ENCODE measurements around the gene TBX1.

The TBX1 gene

DNA sequence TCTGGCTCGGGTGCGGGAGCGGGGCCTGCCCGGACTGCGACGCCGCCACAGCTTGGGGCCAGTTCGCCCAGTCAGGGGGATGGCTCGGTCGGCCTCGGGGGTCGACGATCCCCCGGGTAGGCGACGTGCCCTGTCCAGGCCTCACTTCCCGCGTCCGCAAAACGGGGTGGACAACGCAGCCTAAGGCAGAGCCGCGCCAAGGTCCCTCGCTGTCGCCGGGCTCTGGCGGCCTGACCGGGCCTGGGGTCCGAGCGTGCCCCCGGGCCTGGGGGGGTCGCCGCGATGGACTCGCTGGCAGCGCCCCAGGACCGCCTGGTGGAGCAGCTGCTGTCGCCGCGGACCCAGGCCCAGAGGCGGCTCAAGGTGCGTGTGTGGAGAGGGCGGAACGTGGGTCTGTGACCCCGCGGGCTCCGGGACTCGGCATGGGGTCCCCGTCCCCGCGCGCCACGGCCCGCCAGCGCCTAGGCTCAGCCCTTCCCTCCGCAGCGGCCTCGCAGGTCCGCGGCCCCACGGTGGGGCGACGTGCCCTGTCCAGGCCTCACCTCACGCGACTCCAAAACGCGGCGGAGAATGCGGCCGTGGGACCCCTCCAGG lies 42.0 kb upstream of the TBX1 start:
- H3K9me3 ChIP-seq (ENCODE audit: control insufficient read depth, low read length), result no peaks in the 10 kb centered on the region
- H3K4me3 ChIP-seq (ENCODE audit: extremely low read depth, insufficient read depth, low read length, poor library complexity, severe bottlenecking), result peak overlapping the region; percentile 42
- peaks cover 24% of the 10 kb centered on the region for H3K4me1 ChIP-seq (ENCODE audit: control insufficient read depth, insufficient read depth, low read length, poor library complexity, severe bottlenecking)
- 5% methylated on average over 52 to 69 of the region's 70 CpGs for WGBS, 2 experiments (ENCODE audit: insufficient coverage in 2 of 2)
- peaks cover 16% of the 10 kb centered on the region for H3K36me3 ChIP-seq (ENCODE audit: control insufficient read depth, insufficient read depth, low read length)
- H3K27ac ChIP-seq (ENCODE audit: low read depth, low read length, severe bottlenecking), result no peak overlapping the region

DNA sequence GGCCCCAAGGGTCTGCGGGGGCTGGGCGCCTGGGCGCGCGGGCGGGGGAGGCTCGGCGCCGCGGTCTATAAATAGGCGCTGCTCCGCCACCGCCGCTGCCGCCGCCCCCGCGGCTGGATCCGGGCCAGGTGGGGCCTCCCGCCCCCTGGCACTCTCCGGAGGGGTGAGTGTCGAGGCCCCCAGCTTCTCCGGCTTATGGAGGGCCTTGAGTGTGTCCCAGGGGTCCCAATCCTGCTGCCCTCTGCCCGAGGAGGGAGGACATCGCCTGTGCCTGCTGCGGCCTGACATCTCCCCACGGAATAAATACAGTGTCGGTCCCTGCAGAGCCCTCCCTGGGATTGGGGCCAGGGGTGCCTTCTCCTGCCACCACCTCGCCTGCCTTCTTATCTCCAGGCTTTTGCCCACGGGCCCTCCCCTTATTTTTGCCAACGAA lies 41.5 kb upstream of the TBX1 start:
- Histone ChIP-seq H3K36me3 (ENCODE audit: control insufficient read depth, insufficient read depth, low read length) (peaks cover 16% of the 10 kb centered on the region), H3K4me1 (ENCODE audit: control insufficient read depth, insufficient read depth, low read length, poor library complexity, severe bottlenecking) (peaks cover 24% of the 10 kb centered on the region), H3K27ac (ENCODE audit: low read depth, low read length, severe bottlenecking) (no peak overlapping the region), H3K9me3 (ENCODE audit: control insufficient read depth, low read length) (no peaks in the 10 kb centered on the region), H3K4me3 (ENCODE audit: extremely low read depth, insufficient read depth, low read length, poor library complexity, severe bottlenecking) (peak overlapping the region; percentile 42)
- WGBS, 2 experiments (ENCODE audit: insufficient coverage in 2 of 2), result 35 to 36% methylated on average over 22 to 30 of the region's 31 CpGs

DNA sequence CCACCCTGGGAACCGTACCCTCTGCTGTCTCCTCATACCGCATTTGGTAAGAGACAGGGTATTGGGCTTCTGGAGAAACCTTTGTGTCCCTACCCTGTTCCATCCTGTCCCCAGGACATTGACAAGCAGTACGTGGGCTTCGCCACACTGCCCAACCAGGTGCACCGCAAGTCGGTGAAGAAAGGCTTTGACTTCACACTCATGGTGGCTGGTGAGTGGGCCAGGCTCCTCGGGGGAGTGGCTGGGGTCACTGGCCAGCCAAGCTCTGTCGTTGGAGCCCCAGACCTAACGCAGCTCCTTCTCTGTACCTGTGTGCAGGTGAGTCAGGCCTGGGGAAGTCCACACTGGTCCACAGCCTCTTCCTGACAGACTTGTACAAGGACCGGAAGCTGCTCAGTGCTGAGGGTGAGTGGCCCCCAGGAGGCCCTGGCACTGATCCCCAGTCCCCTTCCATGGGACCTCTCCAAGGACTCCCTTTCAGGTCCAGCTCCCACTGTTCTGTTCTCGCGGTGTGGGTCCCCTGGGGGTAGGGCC lies 41.0 kb upstream of the TBX1 start:
- no peak overlapping the region for H3K27ac ChIP-seq (ENCODE audit: low read depth, low read length, severe bottlenecking)
- WGBS, 2 experiments (ENCODE audit: insufficient coverage in 2 of 2), result 88% methylated on average over 12 of the region's 12 CpGs

DNA sequence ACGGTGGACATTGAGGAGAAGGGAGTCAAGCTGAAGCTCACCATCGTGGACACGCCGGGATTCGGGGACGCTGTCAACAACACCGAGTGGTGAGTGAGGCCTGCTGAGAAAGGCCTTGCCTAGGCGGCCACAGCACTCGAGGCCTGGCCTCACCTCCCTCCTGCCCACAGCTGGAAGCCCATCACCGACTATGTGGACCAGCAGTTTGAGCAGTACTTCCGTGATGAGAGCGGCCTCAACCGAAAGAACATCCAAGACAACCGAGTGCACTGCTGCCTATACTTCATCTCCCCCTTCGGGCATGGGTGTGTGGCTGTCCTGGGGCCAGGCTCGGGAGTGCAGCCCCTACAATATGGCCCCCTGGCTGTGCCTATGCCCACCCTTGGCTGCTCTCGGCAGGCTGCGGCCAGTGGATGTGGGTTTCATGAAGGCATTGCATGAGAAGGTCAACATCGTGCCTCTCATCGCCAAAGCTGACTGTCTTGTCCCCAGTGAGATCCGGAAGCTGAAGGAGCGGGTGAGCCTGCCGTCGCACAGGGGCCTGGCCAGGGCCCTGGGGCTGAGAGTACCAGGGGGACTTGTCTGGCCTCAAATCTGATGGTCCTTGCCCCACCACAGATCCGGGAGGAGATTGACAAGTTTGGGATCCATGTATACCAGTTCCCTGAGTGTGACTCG lies 40.3 kb upstream of the TBX1 start:
- H3K4me3 ChIP-seq (ENCODE audit: extremely low read depth, insufficient read depth, low read length, poor library complexity, severe bottlenecking), result no peak overlapping the region
- H3K27ac ChIP-seq (ENCODE audit: low read depth, low read length, severe bottlenecking), result no peak overlapping the region
- no peaks in the 10 kb centered on the region for H3K9me3 ChIP-seq (ENCODE audit: control insufficient read depth, low read length)
- 91 to 93% methylated on average over 23 to 25 of the region's 26 CpGs for WGBS, 2 experiments (ENCODE audit: insufficient coverage in 2 of 2)
- peaks cover 16% of the 10 kb centered on the region for H3K36me3 ChIP-seq (ENCODE audit: control insufficient read depth, insufficient read depth, low read length)
- peaks cover 24% of the 10 kb centered on the region for H3K4me1 ChIP-seq (ENCODE audit: control insufficient read depth, insufficient read depth, low read length, poor library complexity, severe bottlenecking)

More for the DNA sequence above, 41.0 kb upstream of the TBX1 start:
- Histone ChIP-seq H3K9me3 (ENCODE audit: control insufficient read depth, low read length) (no peaks in the 10 kb centered on the region), H3K4me1 (ENCODE audit: control insufficient read depth, insufficient read depth, low read length, poor library complexity, severe bottlenecking) (peaks cover 24% of the 10 kb centered on the region), H3K4me3 (ENCODE audit: extremely low read depth, insufficient read depth, low read length, poor library complexity, severe bottlenecking) (no peak overlapping the region), H3K36me3 (ENCODE audit: control insufficient read depth, insufficient read depth, low read length) (peaks cover 16% of the 10 kb centered on the region)

DNA sequence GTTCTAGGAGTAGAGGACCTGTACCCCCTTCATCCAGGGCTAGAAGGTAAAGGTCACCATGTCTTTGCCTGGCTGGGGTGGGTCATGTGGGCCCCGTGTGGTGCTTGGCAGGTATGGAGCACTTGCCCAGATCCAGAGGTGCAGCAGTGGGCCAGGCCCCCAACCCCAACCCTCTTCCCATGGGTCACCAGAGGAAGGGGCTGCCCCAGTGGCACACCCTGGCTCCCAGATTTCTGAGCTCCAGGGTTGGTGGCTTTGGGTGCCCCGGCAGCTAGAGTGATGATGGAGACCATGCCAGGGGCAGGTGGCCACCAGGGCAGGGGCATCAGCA lies 39.6 kb upstream of the TBX1 start:
- H3K9me3 ChIP-seq (ENCODE audit: control insufficient read depth, low read length), result no peaks in the 10 kb centered on the region
- no peak overlapping the region for H3K27ac ChIP-seq (ENCODE audit: low read depth, low read length, severe bottlenecking)
- WGBS, 2 experiments (ENCODE audit: insufficient coverage in 2 of 2), result 91% methylated on average over 1 of the region's 2 CpGs; no CpG with 5 or more reads in 1 of the 2 experiments
- H3K4me1 ChIP-seq (ENCODE audit: control insufficient read depth, insufficient read depth, low read length, poor library complexity, severe bottlenecking), result peaks cover 24% of the 10 kb centered on the region
- H3K4me3 ChIP-seq (ENCODE audit: extremely low read depth, insufficient read depth, low read length, poor library complexity, severe bottlenecking), result no peak overlapping the region
- H3K36me3 ChIP-seq (ENCODE audit: control insufficient read depth, insufficient read depth, low read length), result peaks cover 16% of the 10 kb centered on the region

DNA sequence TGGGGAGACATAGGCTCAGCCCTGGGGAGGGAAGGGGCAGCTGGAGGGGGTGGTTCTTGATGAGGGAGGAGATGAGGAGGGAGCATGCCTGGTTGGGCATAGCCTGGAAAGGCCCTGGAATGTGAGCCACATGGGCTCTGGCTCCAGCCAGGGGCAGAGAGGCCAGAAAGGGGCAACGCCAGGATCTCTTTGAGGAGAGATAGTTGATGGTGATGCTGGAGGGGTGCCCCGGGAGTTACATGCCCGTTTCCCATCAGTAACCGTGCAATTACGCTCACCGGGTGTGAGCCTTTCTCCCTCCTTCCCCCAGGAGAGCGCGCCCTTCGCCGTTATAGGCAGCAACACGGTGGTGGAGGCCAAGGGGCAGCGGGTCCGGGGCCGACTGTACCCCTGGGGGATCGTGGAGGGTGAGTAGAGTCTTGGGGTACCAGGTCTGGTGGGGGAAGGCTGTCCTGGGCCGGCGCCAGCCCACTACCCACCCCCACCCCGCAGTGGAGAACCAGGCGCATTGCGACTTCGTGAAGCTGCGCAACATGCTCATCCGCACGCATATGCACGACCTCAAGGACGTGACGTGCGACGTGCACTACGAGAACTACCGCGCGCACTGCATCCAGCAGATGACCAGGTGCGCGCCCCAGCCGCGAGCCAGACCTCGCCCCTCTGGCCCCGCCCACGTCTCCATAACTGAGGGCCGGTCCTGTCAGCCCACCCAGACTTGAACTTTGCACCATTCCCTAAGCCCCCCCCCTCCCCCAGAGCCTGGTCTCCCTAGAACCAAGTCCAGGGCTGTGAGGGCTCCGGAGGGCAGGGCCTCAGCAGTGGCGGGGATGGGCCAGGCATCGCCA lies 39.0 kb upstream of the TBX1 start:
- Histone ChIP-seq H3K27ac (ENCODE audit: low read depth, low read length, severe bottlenecking) (no peak overlapping the region), H3K4me3 (ENCODE audit: extremely low read depth, insufficient read depth, low read length, poor library complexity, severe bottlenecking) (peak overlapping the region; percentile 1), H3K36me3 (ENCODE audit: control insufficient read depth, insufficient read depth, low read length) (peaks cover 16% of the 10 kb centered on the region), H3K4me1 (ENCODE audit: control insufficient read depth, insufficient read depth, low read length, poor library complexity, severe bottlenecking) (peaks cover 24% of the 10 kb centered on the region), H3K9me3 (ENCODE audit: control insufficient read depth, low read length) (no peaks in the 10 kb centered on the region)
- 18 to 25% methylated on average over 24 to 26 of the region's 44 CpGs for WGBS, 2 experiments (ENCODE audit: insufficient coverage in 2 of 2)

DNA sequence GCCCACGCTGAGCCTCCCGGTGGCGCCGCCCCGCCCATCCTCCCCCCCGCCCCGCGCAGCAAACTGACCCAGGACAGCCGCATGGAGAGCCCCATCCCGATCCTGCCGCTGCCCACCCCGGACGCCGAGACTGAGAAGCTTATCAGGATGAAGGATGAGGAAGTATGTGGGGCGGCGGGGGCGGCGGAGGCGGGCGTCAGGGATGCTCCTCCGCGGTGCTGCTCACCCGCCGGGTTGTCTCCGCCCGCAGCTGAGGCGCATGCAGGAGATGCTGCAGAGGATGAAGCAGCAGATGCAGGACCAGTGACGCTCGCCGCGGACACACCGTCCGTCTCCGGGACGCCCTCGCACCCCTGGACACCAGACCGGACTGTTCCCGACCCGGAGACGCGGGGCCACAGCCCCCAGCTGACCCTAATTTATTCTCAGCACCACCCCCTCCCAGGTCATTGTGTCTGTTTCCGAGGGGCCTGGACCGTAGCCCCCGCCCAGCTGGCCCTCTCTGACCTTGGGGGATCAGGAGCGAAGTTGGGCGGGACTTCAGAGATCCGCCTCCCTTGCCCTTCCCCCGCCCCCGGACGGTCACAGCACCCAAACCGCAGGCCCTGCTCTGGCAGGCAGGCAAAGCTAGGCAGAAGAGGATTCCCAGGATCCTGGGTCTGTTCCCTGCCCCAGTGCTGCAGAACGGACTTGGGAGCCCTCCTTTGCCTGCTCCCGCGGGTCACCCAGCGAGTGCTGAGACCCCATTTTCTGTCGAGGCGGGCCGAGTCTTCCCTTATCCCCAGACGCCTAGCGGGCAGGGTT lies 38.2 kb upstream of the TBX1 start:
- Histone ChIP-seq H3K36me3 (ENCODE audit: control insufficient read depth, insufficient read depth, low read length) (peaks cover 16% of the 10 kb centered on the region), H3K27ac (ENCODE audit: low read depth, low read length, severe bottlenecking) (no peak overlapping the region), H3K4me3 (ENCODE audit: extremely low read depth, insufficient read depth, low read length, poor library complexity, severe bottlenecking) (peak overlapping the region; percentile 1), H3K4me1 (ENCODE audit: control insufficient read depth, insufficient read depth, low read length, poor library complexity, severe bottlenecking) (peaks cover 21% of the 10 kb centered on the region), H3K9me3 (ENCODE audit: control insufficient read depth, low read length) (no peaks in the 10 kb centered on the region)
- WGBS, 2 experiments (ENCODE audit: insufficient coverage in 2 of 2), result 8 to 11% methylated on average over 45 to 54 of the region's 60 CpGs

DNA sequence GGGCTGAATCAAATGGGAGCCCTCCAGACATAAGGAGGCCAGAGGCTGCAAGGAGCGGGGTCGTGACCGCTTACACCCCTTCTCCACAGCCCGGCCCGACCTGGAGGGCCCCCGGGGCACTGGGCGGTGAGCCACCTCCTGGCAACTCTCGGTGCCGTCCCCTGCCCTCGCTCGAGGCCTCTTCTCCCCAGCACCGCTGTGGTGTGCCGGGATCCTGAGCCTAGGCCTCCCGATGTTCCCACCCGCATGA lies 37.7 kb upstream of the TBX1 start:
- peaks cover 18% of the 10 kb centered on the region for H3K4me1 ChIP-seq (ENCODE audit: control insufficient read depth, insufficient read depth, low read length, poor library complexity, severe bottlenecking)
- no peak overlapping the region for H3K27ac ChIP-seq (ENCODE audit: low read depth, low read length, severe bottlenecking)
- H3K4me3 ChIP-seq (ENCODE audit: extremely low read depth, insufficient read depth, low read length, poor library complexity, severe bottlenecking), result no peak overlapping the region
- 2 to 14% methylated on average over 10 to 12 of the region's 15 CpGs for WGBS, 2 experiments (ENCODE audit: insufficient coverage in 2 of 2)
- peaks cover 16% of the 10 kb centered on the region for H3K36me3 ChIP-seq (ENCODE audit: control insufficient read depth, insufficient read depth, low read length)
- H3K9me3 ChIP-seq (ENCODE audit: control insufficient read depth, low read length), result no peaks in the 10 kb centered on the region

DNA sequence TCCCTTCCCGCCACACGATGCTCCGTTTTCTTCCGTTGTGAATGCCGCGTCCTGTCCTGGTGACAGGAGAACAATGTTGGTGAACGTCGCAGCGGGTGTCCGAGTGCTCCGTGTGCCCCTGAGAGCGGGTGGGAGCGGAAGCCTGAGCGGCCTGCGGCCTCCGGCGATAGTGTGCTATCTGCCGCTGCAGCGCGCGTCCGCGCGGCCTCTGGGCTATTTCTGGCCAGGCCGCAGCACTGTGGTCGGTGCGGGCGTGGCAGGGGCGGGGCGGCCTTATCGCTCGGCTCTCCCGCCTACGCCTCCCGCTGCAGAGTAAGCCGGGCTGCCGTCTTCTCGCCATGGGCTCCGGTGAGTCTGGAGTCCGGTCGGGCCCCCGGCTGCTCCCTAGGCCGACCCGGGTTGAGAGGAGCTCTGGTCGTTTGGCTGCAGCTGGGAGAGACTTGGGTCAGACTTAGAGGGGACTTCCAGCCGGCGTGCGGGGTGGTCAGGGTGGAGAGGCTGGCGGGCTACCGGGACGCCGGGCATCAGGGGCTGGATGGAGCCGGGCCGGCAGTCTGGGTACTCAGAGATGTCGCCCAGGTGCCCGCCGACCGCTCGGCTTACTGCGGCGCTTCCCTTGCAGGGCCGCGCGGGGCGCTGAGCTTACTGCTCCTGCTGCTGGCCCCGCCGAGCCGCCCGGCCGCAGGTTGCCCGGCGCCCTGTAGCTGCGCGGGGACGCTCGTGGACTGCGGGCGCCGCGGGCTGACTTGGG lies 37.2 kb upstream of the TBX1 start, which contains the start of gene GP1BB:
TSS of gene GP1BB (plus strand) at position 308 of the 751 bp plus-strand sequence. CDS start at position 339, 31 bp downstream.
- peak within 1 kb of the TSS; percentile 5 for H3K4me3 ChIP-seq (ENCODE audit: extremely low read depth, insufficient read depth, low read length, poor library complexity, severe bottlenecking)
- H3K9me3 ChIP-seq (ENCODE audit: control insufficient read depth, low read length), result no peaks in the 10 kb centered on the region
- peaks cover 16% of the 10 kb centered on the region for H3K36me3 ChIP-seq (ENCODE audit: control insufficient read depth, insufficient read depth, low read length)
- peaks cover 18% of the 10 kb centered on the region for H3K4me1 ChIP-seq (ENCODE audit: control insufficient read depth, insufficient read depth, low read length, poor library complexity, severe bottlenecking)
- no peak within 1 kb of the TSS for H3K27ac ChIP-seq (ENCODE audit: low read depth, low read length, severe bottlenecking)
- WGBS, 2 experiments (ENCODE audit: insufficient coverage in 2 of 2), result 1 to 2% methylated on average over 69 to 71 of the region's 80 CpGs

Data from mesodermal cell (in vitro differentiated cells).